Astrocyte (in vitro differentiated cells and primary cell): ENCODE data around the gene SNX3. TPM values are rescaled to one million over a fixed set of nuclear protein-coding genes. Genes with fewer than 3 reads are reported as not detected.

Experiments used
- DNase-seq: peaks from one replicate; pipeline ENCODE4 v3.0.0-alpha.2; 2010; ENCODE audit warnings: low read depth
- FAIRE-seq: peaks from 2 replicates; lab custom pipeline; 2011; peaks lifted over from hg19 to GRCh38; lab: Jason Lieb, UNC
- H2AFZ ChIP-seq: 2 replicates; pipeline ENCODE4 v1.6.0; 2012; ENCODE audit warnings: low read depth, low read length, inconsistent platforms
- H3K27ac ChIP-seq: 2 replicates; pipeline ENCODE4 v1.5.1; 2011; ENCODE audit warnings: low read depth, low read length, inconsistent platforms
- H3K27me3 ChIP-seq: 2 replicates; pipeline ENCODE4 v1.6.0; 2011; ENCODE audit warnings: low read length, inconsistent platforms; ENCODE audit not compliant: insufficient read depth
- H3K36me3 ChIP-seq: 2 replicates; pipeline ENCODE4 v1.5.1; 2011; ENCODE audit warnings: low read length, inconsistent platforms; ENCODE audit not compliant: insufficient read depth
- H3K4me1 ChIP-seq: 2 replicates; pipeline ENCODE4 v1.5.1; 2011; ENCODE audit warnings: low read length, inconsistent platforms; ENCODE audit not compliant: insufficient read depth
- H3K4me2 ChIP-seq: 2 replicates; pipeline ENCODE4 v1.6.0; 2012; ENCODE audit warnings: low read length, inconsistent platforms
- H3K4me3 ChIP-seq: 2 replicates; pipeline ENCODE4 v1.5.1; 2011; ENCODE audit warnings: low read depth, mild to moderate bottlenecking, low read length, inconsistent platforms; ENCODE audit not compliant: insufficient read depth
- H3K79me2 ChIP-seq: 2 replicates; pipeline ENCODE4 v1.6.0; 2012; ENCODE audit warnings: mild to moderate bottlenecking, low read length, inconsistent platforms; ENCODE audit not compliant: insufficient read depth
- H3K9ac ChIP-seq: 2 replicates; pipeline ENCODE4 v1.6.0; 2012; ENCODE audit warnings: mild to moderate bottlenecking, low read length, inconsistent platforms
- H3K9me3 ChIP-seq: 2 replicates; pipeline ENCODE4 v1.5.1; 2012; ENCODE audit warnings: low read depth, mild to moderate bottlenecking, low read length, inconsistent platforms; ENCODE audit not compliant: insufficient read depth
- H4K20me1 ChIP-seq: 2 replicates; pipeline ENCODE4 v1.6.0; 2012; ENCODE audit warnings: low read length, inconsistent platforms; ENCODE audit not compliant: insufficient read depth
- H3K27ac Mint-ChIP-seq: one replicate; pipeline ENCODE4 v1.8.0; 2021; ENCODE audit warnings: mild to moderate bottlenecking, mixed read lengths; ENCODE audit not compliant: unreplicated experiment
- H3K27me3 Mint-ChIP-seq: one replicate; pipeline ENCODE4 v1.8.0; 2021; ENCODE audit warnings: low read depth, mixed read lengths; ENCODE audit not compliant: unreplicated experiment
- H3K36me3 Mint-ChIP-seq: one replicate; pipeline ENCODE4 v1.8.0; 2021; ENCODE audit warnings: low read depth, mixed read lengths; ENCODE audit not compliant: unreplicated experiment
- H3K4me1 Mint-ChIP-seq: one replicate; pipeline ENCODE4 v1.8.0; 2021; ENCODE audit warnings: low read depth, mixed read lengths; ENCODE audit not compliant: unreplicated experiment
- H3K4me3 Mint-ChIP-seq: one replicate; pipeline ENCODE4 v1.8.0; 2021; ENCODE audit warnings: mild to moderate bottlenecking, moderate library complexity, mixed read lengths; ENCODE audit not compliant: unreplicated experiment
- H3K9me3 Mint-ChIP-seq: one replicate; pipeline ENCODE4 v1.8.0; 2021; ENCODE audit warnings: mild to moderate bottlenecking, mixed read lengths; ENCODE audit not compliant: unreplicated experiment
- EZH2 ChIP-seq: IDR thresholded peaks from 2 replicates; pipeline ENCODE4 v1.6.1; 2012; ENCODE audit warnings: mild to moderate bottlenecking, low read length, inconsistent platforms; ENCODE audit not compliant: insufficient read depth
- total RNA-seq: library from RNA; stranded (reverse); gene quantifications from 2 replicates; pipeline ENCODE4 v1.2.1, GENCODE V29; 2021
- TF ChIP-seq, protein P1 (sequence below): IDR thresholded peaks from 2 replicates; pipeline ENCODE4 v1.5.1; 2011; ENCODE audit warnings: low read depth, mild to moderate bottlenecking, inconsistent platforms, low read length, moderate library complexity; ENCODE audit not compliant: insufficient read depth

Gene SNX3
- total RNA-seq, 1 donor from 2014 or later, result 165 TPM

GRCh38 chr6:108304646-108305045 lies 43.8 kb upstream of the SNX3 start:
- TF ChIP-seq, protein P1, sequence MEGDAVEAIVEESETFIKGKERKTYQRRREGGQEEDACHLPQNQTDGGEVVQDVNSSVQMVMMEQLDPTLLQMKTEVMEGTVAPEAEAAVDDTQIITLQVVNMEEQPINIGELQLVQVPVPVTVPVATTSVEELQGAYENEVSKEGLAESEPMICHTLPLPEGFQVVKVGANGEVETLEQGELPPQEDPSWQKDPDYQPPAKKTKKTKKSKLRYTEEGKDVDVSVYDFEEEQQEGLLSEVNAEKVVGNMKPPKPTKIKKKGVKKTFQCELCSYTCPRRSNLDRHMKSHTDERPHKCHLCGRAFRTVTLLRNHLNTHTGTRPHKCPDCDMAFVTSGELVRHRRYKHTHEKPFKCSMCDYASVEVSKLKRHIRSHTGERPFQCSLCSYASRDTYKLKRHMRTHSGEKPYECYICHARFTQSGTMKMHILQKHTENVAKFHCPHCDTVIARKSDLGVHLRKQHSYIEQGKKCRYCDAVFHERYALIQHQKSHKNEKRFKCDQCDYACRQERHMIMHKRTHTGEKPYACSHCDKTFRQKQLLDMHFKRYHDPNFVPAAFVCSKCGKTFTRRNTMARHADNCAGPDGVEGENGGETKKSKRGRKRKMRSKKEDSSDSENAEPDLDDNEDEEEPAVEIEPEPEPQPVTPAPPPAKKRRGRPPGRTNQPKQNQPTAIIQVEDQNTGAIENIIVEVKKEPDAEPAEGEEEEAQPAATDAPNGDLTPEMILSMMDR, result no peak
- no peak for TF ChIP-seq EZH2

DNA sequence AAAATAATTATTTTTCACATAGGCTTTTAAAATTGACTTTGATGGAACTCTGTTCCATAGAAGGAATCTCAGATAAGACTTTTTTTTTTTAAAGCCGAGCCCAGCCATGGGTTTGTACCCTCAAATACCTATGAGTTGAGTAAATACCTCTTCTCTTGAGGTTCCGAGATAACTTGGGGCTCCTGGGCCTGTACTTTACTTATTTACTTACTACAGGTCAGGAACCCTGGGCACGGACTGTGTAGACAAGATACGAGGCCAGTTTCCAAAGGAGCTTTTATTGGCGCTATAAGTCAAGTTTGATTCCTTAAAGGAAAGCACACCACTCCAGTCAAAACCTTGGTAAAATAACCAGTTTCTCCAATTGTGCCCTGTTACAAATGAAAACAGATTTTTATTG lies 41.5 kb upstream of the SNX3 start:
- DNase-seq (no peak), FAIRE-seq (no peak)
- peaks cover 5% of the 10 kb centered on the region for H3K4me1 Mint-ChIP-seq
- Histone ChIP-seq H3K36me3 (no peaks in the 10 kb centered on the region), H3K4me1 (no peaks in the 10 kb centered on the region), H2AFZ (no peak overlapping the region), H3K4me3 (no peak overlapping the region), H3K9me3 (no peaks in the 10 kb centered on the region), H4K20me1 (no peaks in the 10 kb centered on the region), H3K27ac (no peak overlapping the region), H3K4me2 (no peak overlapping the region), H3K79me2 (no peaks in the 10 kb centered on the region), H3K9ac (no peak overlapping the region), H3K27me3 (no peaks in the 10 kb centered on the region)
- no peaks in the 10 kb centered on the region for H3K36me3 Mint-ChIP-seq
- no peak overlapping the region for H3K4me3 Mint-ChIP-seq
- H3K9me3 Mint-ChIP-seq, result no peaks in the 10 kb centered on the region
- no peaks in the 10 kb centered on the region for H3K27me3 Mint-ChIP-seq
- H3K27ac Mint-ChIP-seq, result no peak overlapping the region
- TF ChIP-seq, protein P1, result no peak
- no peak for TF ChIP-seq EZH2

More at GRCh38 chr6:108304646-108305045, 43.8 kb upstream of the SNX3 start:
- no peak overlapping the region for H3K4me3 ChIP-seq
- H3K79me2 ChIP-seq, result no peaks in the 10 kb centered on the region
- no peak overlapping the region for H3K4me3 Mint-ChIP-seq
- H3K4me1 ChIP-seq, result no peaks in the 10 kb centered on the region
- no peaks in the 10 kb centered on the region for H3K9me3 ChIP-seq
- H3K27ac Mint-ChIP-seq, result no peak overlapping the region
- H4K20me1 ChIP-seq, result no peaks in the 10 kb centered on the region
- H3K27ac ChIP-seq, result no peak overlapping the region
- peaks cover under 1% of the 10 kb centered on the region for H3K4me1 Mint-ChIP-seq
- H3K4me2 ChIP-seq, result no peak overlapping the region
- H3K9me3 Mint-ChIP-seq, result no peaks in the 10 kb centered on the region
- H3K9ac ChIP-seq, result no peak overlapping the region
- no peaks in the 10 kb centered on the region for H3K27me3 Mint-ChIP-seq
- FAIRE-seq, result no peak
- no peak overlapping the region for H2AFZ ChIP-seq
- no peaks in the 10 kb centered on the region for H3K36me3 Mint-ChIP-seq
- DNase-seq, result no peak
- H3K36me3 ChIP-seq, result no peaks in the 10 kb centered on the region
- no peaks in the 10 kb centered on the region for H3K27me3 ChIP-seq

DNA sequence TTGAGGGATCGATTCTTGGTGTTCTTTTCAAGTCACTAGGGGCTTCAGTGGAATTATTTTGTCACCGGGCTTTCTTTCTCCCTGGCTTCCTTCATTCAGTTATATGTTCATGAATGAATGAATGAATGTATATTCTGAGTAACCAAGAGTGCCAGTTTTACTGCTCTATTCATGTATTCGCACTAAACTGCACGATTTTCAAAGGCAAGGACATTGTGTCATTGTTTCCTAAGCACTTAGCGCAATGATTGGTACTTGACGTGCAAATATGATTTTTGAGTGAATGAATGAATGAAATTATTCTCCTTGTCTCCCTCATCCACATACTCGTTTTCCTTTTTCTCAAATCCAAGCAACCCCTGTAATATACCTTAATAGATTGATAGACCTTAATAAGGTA lies 34.8 kb upstream of the SNX3 start:
- Mint-ChIP-seq H3K9me3 (no peaks in the 10 kb centered on the region), H3K27me3 (no peaks in the 10 kb centered on the region), H3K4me1 (peaks cover 5% of the 10 kb centered on the region), H3K36me3 (no peaks in the 10 kb centered on the region), H3K27ac (peak overlapping the region; percentile 99), H3K4me3 (peak overlapping the region; percentile 98)
- peak overlapping the region; percentile 100 for H2AFZ ChIP-seq
- no peaks in the 10 kb centered on the region for H3K27me3 ChIP-seq
- H4K20me1 ChIP-seq, result no peaks in the 10 kb centered on the region
- H3K27ac ChIP-seq, result no peak overlapping the region
- H3K4me3 ChIP-seq, result peak overlapping the region; percentile 97
- H3K4me1 ChIP-seq, result peaks cover 10% of the 10 kb centered on the region
- H3K9ac ChIP-seq, result peak overlapping the region; percentile 92
- FAIRE-seq, result no peak
- no peaks in the 10 kb centered on the region for H3K9me3 ChIP-seq
- no peaks in the 10 kb centered on the region for H3K36me3 ChIP-seq
- no peaks in the 10 kb centered on the region for H3K79me2 ChIP-seq
- DNase-seq, result no peak
- no peak for TF ChIP-seq EZH2
- peak overlapping the region; percentile 95 for H3K4me2 ChIP-seq
